Measurements from ENCODE around the gene DNAJB8.

DNAJB8 gene

DNA sequence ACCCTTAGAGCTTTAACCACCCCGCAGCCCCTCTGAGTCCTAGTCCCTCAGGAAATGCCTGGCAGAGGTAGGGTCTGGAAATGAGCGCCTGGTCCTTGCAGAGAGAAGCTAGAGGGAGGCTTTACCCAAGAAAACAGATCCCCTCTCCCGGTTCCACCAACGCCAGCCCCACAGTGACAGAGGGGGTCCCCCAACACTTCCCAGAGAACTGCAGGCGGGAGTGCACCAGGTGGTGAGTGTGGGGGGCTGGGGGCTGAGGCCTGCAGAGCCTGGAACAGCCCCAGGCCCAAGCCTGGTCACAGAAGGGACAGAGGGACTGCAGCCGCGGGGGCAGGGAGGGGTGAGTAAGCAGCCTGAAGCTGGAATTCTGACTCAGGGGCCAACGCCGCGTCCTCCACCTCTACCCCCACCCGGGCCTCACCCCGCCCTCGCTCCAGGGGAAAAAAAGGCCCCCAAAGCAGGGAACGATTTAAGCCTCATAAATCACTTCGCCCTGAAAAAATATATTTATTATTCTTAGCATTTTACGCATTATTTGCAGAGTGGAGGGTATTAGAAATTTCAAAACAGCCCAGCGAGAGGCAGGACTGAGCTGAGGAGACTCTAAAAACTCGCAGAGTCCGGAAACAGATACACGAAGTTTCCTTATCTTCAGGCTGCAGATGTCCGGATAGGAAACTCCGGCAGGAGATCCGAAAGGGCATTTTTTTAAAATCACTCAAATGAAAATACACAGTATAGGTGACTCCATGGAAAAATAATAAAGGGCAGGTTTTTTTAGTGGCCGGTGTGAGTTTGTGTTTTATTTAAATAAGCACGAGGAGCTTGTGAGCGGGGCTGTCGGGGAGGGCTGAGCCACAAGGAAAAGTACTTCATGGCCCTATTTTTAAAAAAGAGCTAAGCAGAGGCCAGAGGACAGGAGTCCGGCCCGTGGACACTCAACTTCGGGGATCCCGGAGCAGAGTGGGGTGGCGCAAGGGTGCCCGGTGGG lies 16.3 kb upstream of the DNAJB8 start:
- peak in 3 of 4 experiments; percentile 26 to 51 (median 43) for DNase-seq

DNA sequence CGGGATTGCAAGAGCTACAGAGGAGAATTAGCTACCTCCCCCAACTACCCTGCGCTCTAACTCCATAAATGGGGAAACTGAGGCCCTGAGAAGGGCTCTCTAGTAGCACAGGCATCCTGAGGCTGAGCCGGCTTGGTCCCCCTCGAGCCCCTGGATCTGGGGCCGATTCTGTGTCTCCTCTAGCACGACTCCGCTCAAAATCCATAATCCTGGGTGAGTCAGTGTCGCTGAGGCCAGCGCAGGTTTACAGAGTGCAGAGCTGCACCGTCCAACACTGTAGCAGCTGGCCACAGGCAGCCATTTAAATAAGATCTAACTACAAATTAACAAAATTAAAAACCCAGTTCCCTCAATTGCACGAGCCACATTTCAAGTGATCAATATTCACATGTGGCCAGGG lies 15.5 kb upstream of the DNAJB8 start:
- no peak for DNase-seq

DNA sequence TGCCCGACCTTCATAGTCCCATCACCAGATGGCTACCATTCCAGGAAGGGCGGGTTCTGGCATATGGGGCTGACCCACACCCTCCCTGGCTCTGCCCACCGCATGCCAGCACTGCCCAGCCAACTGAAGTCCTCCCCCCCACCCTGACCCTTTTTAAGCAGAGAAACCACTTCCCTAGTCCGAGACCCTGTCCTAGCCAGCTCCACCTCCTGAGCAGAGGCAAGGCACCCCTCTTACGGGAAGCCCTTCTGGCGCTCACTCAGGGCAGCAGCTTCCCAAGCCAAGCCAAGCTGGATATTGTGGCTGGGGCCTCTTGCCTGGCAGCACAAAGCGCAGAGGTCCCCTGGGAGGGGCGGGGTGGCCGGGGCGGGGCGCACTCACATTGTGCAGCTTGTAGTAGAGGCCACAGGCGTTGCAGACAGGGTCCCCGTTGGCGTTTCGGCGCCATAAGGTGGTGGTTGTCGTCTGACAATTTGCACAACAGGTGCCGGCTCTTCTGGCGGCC lies 14.8 kb upstream of the DNAJB8 start:
- DNase-seq: no peak

DNA sequence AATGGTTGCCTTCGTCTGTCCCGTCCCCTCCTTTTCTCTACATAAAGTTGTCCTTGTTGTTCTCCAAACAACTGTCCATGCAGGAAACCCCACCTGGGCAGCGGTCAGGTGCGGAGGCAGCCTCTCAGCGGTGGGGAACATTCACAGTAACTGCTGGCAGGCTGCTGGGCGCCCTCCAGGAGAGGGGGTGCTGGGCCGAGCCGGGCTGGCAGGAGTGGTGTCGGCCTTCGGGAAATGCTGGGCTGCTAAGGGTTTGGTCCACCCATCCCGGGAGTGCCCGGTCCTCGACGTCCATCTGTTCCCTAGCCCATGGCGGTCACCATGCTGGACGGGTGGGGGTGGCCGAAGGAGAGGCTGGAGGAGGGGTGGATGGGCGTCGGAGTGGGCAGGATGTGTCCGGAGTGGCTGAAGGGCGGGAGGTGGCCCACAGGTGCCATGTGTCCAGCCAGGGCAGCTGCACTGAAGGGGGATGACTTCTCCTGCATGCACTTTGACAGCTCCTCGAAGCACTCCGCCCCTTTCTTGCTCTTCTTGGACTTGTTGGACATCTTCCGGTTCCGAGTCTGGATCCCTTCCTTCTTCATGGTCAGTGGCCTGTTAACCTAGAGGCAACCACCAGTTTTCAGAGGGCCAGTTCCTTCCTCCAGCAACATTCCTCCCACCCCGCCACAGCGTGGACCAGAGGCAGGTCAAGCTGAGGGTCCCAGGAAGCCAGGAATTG lies 14.2 kb upstream of the DNAJB8 start:
- no peak for DNase-seq

DNA sequence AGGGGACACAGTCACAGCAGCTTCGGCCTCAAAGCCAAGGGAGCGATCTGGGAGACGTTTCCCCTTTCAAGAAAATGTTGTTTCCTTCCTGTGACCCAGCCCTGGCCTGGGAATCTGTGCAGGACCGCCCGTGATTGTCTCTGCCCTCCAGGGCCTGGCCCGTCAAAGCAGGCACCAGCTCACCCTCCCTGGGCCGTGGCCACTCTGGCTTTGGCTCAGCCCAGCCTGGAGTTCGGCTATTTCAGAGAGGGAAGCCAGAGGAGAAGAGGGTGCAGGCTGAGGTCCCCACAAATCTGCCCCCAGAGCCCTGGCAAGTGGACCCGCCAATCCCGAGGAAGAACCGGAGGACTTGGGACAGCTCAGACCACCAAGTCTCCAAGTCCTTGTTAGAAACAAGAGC lies 13.6 kb upstream of the DNAJB8 start:
- DNase-seq: no peak

DNA sequence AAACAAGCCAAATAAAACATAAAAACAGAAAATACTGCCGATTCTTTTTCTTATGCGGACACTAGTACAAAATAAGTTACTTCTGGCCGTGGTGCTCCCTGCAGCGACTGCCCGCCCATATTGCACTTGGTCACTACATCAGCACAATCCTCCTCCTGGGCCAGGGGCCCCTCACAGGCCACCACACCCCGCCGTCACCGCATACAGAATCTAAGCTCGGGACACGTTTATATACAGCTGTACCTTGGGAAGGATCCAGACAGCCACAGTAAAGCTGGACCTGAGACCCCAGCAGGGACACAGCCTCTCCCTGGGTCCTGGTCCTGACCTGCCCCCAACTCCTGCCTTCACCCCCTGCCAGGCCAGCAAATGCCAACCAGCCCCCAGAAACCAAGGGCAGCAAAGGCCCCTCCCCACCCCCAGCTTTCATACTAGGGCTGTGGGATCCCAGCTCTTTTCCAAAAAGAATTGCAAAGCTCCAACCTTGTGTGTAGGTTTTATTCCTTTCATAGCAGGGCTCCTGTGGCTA lies 12.9 kb upstream of the DNAJB8 start:
- no peak for DNase-seq

DNA sequence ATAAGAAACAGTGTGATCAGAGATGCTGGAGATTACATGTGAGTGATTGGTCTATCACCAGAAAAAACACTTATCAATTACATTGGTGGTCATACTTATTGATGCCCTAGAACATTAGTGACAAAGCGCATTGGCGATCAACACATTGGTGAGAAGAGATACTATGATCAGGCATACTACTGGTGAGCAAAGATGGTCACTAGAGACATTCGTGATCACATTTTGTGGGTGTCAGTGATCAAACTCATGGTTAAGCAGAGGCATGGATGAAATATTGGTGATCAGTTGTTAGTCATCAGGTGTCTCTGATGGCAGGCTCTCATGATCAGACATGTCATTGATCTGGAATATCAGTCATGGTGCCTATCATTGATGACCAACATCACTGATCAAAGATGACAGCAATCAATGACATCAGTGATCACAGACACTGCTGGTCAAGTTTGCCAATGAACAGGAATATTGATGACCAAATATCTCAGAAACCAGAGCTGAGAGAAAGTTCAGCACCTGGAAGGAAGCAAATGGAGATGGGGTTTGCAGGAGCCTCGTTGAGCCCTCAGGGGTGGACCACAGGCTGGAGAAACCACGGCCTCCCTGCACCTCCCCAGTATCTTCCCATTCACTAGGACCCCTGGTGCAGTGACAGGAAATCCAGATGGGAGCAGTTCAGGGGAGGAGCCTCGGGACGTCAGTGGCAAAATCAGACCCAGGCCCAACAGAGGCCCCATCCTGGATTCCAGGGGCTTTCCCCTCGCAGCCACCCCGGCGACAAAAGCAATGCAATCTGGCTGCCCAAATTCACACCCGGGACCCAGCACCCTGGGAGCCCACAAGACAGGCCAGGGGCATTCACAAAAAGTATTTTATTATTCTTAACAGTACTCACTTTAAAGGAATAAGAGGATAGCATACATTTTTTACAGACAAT lies 12.2 kb upstream of the DNAJB8 start:
- no peak for DNase-seq

DNA sequence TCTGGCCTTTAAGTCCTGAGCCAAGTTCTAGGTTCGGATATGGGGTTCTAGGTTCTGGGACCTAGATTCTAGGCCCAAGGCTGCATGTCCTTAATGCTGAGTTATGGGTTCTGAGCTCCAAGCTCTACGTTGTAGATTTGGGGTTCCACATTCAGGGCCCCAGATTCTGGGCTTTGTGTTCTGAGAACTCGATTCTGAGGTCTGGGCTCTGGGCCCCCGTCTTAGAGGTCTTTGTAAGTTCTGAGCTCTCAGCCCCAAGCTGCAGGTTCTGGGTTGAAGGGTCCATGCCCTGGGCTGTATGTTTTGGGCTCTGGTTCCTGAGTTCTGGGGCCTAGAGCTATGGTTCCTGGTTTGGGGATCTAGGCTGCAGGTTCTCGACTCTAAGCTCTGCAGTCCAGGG lies 10.0 kb upstream of the DNAJB8 start:
- no peak for DNase-seq

DNA sequence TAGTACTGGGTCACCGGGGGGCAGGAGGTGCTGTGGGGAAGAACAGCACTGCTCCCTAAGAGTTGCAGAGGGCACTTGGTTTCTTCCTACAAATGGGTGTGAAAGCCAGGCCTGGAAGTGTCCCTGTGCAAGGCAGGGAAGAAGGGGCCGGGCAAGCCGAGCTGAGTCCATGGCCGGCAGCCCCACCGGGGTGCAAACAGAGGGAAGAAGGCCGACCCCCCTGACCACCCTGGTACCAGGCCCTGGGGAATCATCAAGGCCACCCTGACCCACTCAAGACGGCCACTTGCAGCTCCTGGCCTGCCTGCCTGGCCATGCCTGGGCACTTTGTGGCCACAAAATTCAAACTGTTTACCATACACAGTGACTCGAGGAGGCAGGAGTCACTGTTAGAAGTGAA lies 8.7 kb upstream of the DNAJB8 start:
- no peak for DNase-seq

DNA sequence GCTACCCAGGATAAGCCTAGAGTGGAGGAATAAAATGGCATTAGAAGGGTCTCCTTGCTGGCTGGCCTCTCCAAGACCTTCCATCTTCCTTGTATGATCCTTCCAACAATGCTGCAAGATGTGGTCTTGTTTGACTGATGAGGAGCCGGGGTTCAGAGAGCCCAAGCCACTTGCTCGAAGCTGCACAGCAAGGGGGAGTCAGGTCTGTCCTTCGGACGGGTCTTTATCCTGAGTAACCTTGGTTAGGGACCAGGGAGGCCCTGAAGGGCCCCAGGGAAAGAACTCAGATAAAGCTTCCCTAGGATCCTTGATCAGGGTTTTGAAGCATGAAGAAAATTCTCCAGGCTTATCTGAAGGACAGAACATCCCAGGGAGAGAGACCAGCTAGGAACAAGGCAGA lies 7.0 kb upstream of the DNAJB8 start:
- DNase-seq: no peak

DNA sequence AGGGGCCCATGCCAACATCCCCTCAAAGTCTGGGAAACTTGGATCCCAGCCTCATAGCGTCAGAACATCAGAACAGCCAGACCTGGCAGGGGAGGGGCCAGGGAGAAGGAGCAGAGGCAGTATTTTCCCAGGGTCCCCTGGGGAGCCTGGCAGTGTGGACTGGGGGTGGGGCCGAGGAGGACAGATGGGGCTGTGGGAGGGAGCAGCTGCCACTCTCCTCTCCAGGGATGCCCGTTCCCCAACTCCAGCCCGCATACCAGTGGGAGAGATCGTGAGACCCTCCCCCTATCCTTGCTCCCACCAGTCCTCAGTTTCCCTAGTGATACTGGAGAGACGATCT lies 6.5 kb upstream of the DNAJB8 start:
- DNase-seq: no peak

DNA sequence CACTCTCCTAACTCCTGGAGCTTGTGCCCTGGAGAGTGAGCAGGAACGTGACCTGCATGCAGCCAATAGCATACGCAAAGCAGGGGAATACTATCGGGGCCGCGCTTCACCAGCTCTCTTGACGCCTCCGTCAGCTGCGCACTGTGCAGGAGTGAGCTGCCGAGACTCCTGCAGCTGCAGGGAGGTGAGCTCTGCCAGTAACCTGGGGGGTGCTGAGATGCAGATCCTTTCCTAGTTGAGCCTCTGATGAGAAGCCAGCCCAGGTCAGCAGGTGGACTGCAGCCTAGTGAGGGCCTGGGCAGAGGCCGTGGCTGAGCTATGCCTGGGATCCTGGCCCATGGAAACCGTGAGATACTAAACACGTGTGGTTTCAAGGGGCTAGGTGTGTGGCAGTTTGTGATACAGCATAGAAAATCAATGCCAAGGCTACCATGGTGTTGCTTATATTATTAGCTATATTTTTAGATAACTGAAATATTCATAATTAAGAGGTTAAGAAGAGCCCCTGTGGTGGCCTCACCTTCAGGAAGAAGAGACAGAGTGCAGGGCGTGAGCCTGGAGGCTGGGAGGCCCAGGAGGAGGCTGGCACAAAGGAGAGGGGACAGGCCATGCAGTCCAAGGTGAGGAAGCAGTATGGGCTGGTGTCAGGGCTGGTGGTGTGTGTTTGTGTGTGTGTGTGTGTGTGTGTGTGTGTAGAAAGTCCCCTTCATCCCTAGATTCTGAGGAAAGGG lies 5.9 kb upstream of the DNAJB8 start:
- DNase-seq: no peak

DNA sequence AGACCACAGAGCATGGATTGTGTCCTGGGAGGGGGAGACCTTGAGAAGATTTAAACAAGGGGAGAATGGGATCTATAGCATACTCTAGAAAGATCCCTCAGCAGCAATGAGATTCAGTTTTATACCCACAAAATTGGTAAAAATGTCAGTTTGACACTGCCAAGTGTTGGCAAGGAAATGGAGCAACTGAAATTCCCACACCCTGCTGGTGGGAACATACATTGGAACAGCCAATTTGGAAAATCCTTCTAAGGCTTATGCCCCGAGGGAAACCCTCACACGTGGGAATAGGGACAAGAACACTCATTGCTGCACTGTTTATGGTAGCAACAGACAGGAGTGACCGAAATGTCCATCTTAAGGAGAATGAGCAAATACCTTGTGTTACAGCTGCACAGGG lies 5.0 kb upstream of the DNAJB8 start:
- no peak for DNase-seq

DNA sequence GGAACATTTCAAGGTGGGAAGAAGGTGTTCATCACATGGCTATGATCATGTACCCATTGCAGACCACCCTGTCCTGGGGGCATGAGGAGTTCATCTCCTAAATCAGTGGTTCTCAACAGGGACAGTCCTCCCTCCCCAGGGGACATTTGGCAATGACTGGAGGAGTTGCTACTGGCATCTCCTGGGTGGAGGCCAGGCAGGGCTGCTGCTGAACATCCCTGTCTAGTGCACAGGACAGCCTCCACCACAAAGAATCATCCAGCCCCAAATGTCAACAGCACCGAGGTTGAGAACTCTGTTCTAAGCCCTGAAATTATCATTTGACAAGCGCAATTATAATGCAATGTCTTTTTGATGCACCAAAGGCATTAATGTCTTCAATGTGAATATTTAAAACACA lies 4.4 kb upstream of the DNAJB8 start:
- no peak for DNase-seq

DNA sequence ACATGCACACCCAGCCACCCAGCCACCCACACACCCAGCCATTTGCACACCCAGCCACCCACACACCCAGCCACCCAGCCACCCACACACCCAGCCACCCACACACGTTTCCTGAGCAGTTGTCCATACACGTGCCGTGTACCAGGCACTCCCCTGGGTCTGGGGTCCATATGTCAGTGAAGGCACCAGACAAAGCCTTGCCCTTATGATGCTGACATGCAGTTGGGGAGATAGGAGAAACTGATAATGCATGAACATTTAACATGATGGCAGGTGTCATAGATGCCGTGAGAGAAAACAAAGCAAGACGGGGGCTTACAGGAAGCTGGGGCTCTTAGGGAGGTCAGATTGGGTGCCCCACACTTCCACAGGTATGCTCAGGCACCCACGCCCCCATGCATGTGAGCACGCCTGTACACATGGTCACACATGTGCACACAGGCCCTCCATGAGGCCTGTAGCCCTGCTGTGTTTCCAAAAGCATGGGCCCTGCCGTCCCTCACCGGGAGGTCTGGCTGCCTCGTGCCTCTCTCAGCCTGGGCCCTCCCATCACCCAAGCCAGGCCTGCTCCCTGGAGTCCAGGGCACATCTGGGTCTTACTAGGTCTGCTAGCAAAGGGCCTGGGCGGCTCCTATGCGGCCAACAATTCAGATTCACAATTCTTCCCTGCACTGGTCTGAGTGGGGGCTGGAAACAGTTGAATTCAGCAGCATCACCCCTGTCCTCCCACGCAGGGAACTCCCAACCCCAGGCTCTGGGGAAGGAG lies 3.6 kb upstream of the DNAJB8 start:
- DNase-seq: no peak

DNA sequence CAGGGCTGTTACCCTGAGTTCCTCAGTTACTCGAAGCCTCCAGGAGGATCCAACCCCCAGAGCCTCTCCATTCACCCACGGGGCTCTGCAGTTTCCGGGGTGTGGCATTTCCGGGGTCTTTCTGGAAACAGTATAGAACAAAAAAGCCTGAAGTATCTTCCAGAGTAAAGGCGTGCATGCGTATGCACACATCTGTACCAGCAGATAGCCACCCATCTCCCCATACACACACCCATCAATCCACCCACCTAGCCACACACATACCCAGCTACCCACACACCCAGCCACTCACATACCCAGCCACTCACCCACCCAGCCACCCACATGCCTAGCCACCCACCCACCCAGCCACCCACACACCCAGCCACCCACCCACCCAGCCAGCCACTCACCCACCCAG lies 2.9 kb upstream of the DNAJB8 start:
- DNase-seq: no peak

DNA sequence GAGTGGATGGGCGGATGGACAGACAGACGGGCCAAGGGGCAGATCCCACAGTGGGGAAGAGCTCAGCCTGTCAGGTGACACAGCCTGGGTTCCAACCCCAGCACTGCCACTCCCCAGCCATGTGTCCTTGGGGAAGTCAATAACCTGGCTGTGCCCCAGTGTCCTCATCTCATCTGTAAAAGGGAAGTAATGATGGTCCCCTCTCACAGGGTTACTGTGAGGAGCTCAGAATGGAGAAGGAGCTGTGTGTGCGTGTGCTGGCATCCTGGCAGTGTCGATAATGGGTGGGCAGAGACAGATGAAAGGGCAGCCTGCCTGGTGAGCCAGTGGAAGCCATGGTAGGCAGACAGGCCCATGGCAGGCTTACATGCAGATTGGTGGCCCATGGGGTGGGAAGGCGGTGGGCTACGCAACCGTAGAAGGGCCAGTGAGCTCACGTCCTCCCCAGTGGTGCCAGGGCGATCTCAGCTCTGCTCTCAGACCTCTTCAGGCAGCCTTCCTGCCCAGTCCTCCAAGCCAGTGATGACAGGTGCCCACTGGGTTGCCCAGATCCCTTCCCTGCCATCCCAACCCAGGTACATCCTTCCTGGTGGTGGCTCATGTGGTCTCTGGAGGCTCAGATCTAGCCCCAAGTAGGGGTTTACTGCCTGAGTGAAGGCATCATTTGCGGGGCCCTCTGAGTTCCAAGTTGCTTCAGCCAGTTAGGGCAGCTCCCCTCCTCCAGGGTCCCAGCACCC lies 2.3 kb upstream of the DNAJB8 start:
- peak in 2 of 4 experiments; percentile 46 to 48 for DNase-seq

DNA sequence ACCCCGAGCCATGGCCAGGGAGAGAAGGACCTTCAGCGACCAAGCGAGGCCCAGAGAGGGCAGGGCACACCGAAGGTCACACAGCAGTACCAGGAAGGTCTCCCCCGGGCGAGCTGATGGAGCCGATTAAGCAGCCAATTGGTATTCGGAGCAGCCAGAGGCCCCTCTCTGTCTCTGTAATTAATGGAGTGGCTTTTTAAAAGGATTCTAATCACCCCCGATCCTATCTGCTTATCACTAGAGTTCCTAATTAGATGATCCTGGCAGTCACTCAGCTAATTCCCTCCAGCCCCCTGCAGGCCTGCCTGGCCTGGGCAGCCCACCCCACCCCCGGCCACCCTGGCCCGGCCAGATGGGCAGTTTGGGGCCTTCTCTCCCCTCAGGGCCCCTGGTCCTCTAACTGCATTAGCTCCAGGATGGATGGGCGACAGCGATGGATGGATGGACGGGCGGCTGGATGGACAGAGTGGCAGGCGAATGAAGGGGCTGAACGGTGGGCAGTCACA lies 1.6 kb upstream of the DNAJB8 start:
- DNase-seq: no peak

DNA sequence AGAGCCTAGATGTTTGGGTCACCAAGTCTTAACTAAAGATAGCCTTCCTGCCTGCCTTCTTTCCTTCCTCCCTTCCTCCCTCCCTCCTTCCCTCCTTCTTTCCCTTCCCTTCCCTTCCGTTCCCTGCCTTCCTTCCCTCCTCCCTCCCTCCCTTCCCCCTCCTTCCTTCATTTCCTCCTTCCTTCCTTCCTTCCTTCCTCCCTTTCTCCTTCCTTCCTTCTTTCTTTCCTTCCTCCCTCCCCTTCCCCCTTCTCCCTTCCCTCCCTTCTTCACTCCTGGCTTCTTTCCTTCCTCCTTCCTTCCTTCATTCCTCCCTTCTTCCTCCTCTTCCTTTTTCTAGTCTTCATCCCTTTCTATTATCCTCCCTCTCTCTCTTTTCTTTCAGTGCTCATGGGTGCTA lies 2.0 kb downstream of the DNAJB8 start:
- no peak for DNase-seq

DNA sequence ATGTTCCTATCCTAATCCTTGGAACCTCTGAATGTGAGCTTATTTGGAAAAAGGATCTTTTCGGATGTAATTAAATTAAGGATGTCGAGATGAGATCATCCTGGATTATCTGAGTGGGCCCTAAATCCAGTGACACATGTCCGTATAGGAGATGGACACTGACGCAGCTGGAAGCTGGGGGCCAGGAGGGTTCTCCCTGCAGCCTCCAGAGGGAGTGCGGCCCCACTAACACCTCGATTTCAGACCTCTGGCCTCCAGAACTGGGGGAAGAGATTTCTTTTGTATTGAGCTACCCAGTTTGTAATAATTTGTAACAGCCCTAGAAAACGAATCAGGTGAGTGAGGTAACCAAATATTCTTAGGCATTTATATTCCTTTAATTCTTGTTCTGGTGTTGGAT lies 2.5 kb downstream of the DNAJB8 start:
- DNase-seq: no peak
